HG02571 (cell line): ENCODE measurements around the gene RCOR1.
"Not testable (repeated sequence)": the region's sequence is repeated elsewhere in the genome, so short reads cannot be mapped to it uniquely, and the experiment has no call there.

Experiments
- ATAC-seq: cut with Tn5 transposase; IDR thresholded peaks from one replicate; pipeline ENCODE4 v1.9.1; 2021; ENCODE audit warnings: mild to moderate bottlenecking, moderate library complexity; ENCODE audit not compliant: unreplicated experiment

RCOR1 gene

GRCh38 chr14:102590667-102591099, 1.8 kb upstream of the RCOR1 start:
- no peak for ATAC-seq

- ATAC-seq: no peak
Observed at GRCh38 chr14:102591372-102591943, 991 bp upstream of the RCOR1 start.

- peak; percentile 4 for ATAC-seq
Observed at GRCh38 chr14:102592763-102593060, 263 bp downstream of the RCOR1 start.

- ATAC-seq: peak; percentile 4
Observed at GRCh38 chr14:102593061-102593824, 794 bp downstream of the RCOR1 start.

GRCh38 chr14:102593825-102594137, 1.3 kb downstream of the RCOR1 start:
- no peak for ATAC-seq

GRCh38 chr14:102594514-102595175, 2.2 kb downstream of the RCOR1 start:
- peak; percentile 22 for ATAC-seq

GRCh38 chr14:102601378-102601925, 9.0 kb downstream of the RCOR1 start:
- no peak for ATAC-seq

- ATAC-seq: no peak
Observed at GRCh38 chr14:102602421-102603292, 10.2 kb downstream of the RCOR1 start.

- ATAC-seq: no peak
Observed at GRCh38 chr14:102603293-102603907, 11.0 kb downstream of the RCOR1 start.

GRCh38 chr14:102604183-102604582, 11.7 kb downstream of the RCOR1 start:
- ATAC-seq: no peak

GRCh38 chr14:102605029-102605428, 12.6 kb downstream of the RCOR1 start:
- ATAC-seq: no peak

- ATAC-seq: no peak
Observed at GRCh38 chr14:102606296-102606695, 13.8 kb downstream of the RCOR1 start.

- ATAC-seq: peak; percentile 64
Observed at GRCh38 chr14:102608064-102608446, 15.6 kb downstream of the RCOR1 start.

- ATAC-seq: no peak
Observed at GRCh38 chr14:102610968-102611811, 18.7 kb downstream of the RCOR1 start.

GRCh38 chr14:102616318-102616717, 23.9 kb downstream of the RCOR1 start:
- ATAC-seq: no peak

GRCh38 chr14:102616799-102617198, 24.4 kb downstream of the RCOR1 start:
- ATAC-seq: no peak

- ATAC-seq: not testable (repeated sequence)
Observed at GRCh38 chr14:102619012-102619411, 26.6 kb downstream of the RCOR1 start.

- ATAC-seq: no peak
Observed at GRCh38 chr14:102620413-102620812, 28.0 kb downstream of the RCOR1 start.

GRCh38 chr14:102622262-102622885, 29.9 kb downstream of the RCOR1 start:
- ATAC-seq: no peak
